PC-9 (cell line): ENCODE measurements around the gene KCTD20. TPM values are rescaled to one million over a fixed set of nuclear protein-coding genes. Genes with fewer than 3 reads are reported as not detected.

Source experiments
- BruUV-seq: library from RNA; stranded (reverse); fragments of 400-500 nt; replicated peaks from 2 replicates; lab custom pipeline; 2021; lab: Mats Ljungman, UMichigan
- CTCF ChIA-PET: fragments of 300-600 bp; sonication (Branson Sonifier 250); formaldehyde crosslinking; loops from one replicate; lab custom pipeline; 2022; ENCODE audit warnings: antibody characterized with exemption; lab: Charles Lee
- POLR2A ChIA-PET: fragments of 300-600 bp; sonication (Branson Sonifier 250); formaldehyde crosslinking; loops from one replicate; lab custom pipeline; 2022; ENCODE audit warnings: antibody characterized with exemption; ENCODE audit not compliant: unreplicated experiment; lab: Charles Lee
- DNase-seq, 2 experiments: peaks; one replicate each; pipeline versions ENCODE4 v3.0.0 to v3.0.0-alpha.2; 2015 to 2022; ENCODE audit warnings: mixed read lengths in 1 of 2
- H2AFZ ChIP-seq: fragments of 200-600 bp; sonication (generic); 2 replicates; pipeline ENCODE4 v1.8.1; 2017; ENCODE audit warnings: antibody characterized with exemption
- H3F3A ChIP-seq: fragments of 200-600 bp; sonication (generic); 2 replicates; pipeline ENCODE4 v1.8.1; 2017; ENCODE audit warnings: antibody characterized with exemption, mild to moderate bottlenecking, low read depth; ENCODE audit not compliant: insufficient read depth
- H3K27ac ChIP-seq: fragments of 200-600 bp; sonication (generic); 2 replicates; pipeline ENCODE4 v1.6.1; 2016; ENCODE audit warnings: mixed run types
- H3K27me3 ChIP-seq: fragments of 200-600 bp; sonication (generic); 2 replicates; pipeline ENCODE4 v1.6.1; 2016; ENCODE audit warnings: low read depth, mixed run types; ENCODE audit not compliant: insufficient read depth
- H3K36me3 ChIP-seq: fragments of 200-600 bp; sonication (generic); 2 replicates; pipeline ENCODE4 v1.6.1; 2016; ENCODE audit warnings: low read depth, mixed run types
- H3K4me1 ChIP-seq: fragments of 200-600 bp; sonication (generic); replicated peaks from 2 replicates; pipeline ENCODE4 v1.6.1; 2016; ENCODE audit warnings: mixed run types; ENCODE audit not compliant: insufficient read depth
- H3K4me2 ChIP-seq: fragments of 200-600 bp; sonication (generic); 2 replicates; pipeline ENCODE4 v1.6.1; 2017; ENCODE audit warnings: mixed run types
- H3K4me3 ChIP-seq: fragments of 200-600 bp; sonication (generic); 2 replicates; pipeline ENCODE4 v1.6.1; 2016; ENCODE audit warnings: mixed run types
- H3K79me2 ChIP-seq: fragments of 200-600 bp; sonication (generic); 2 replicates; pipeline ENCODE4 v1.6.1; 2017; ENCODE audit warnings: low read depth, mixed run types
- H3K9me2 ChIP-seq: fragments of 200-600 bp; sonication (generic); 2 replicates; pipeline ENCODE4 v1.8.1; 2017; ENCODE audit warnings: mild to moderate bottlenecking; ENCODE audit not compliant: insufficient read depth
- H3K9me3 ChIP-seq: fragments of 200-600 bp; sonication (generic); 2 replicates; pipeline ENCODE4 v1.8.1; 2016; ENCODE audit warnings: low read depth; ENCODE audit not compliant: insufficient read depth
- H4K20me1 ChIP-seq: fragments of 200-600 bp; sonication (generic); 2 replicates; pipeline ENCODE4 v1.8.1; 2017; ENCODE audit not compliant: insufficient read depth
- CTCF ChIP-seq: fragments of 200-600 bp; sonication (generic); conservative IDR thresholded peaks from 2 replicates; pipeline ENCODE4 v1.6.1; 2017; ENCODE audit warnings: mixed run types, antibody characterized with exemption, mild to moderate bottlenecking, moderate library complexity
- EZH2 ChIP-seq: fragments of 200-600 bp; sonication (generic); IDR thresholded peaks from 2 replicates; pipeline ENCODE4 v1.8.0; 2017; ENCODE audit warnings: antibody characterized with exemption, low read depth
- intact Hi-C: fragments of 100-400 bp; cut with micrococcal nuclease; formaldehyde crosslinking; loops from one replicate; pipeline ENCODE4 v1.10.0; 2022; ENCODE audit not compliant: unreplicated experiment
- total RNA-seq: library from RNA; stranded (reverse); gene quantifications from 2 replicates; pipeline ENCODE4 v1.2.3, GENCODE V29; 2021

The KCTD20 gene
- total RNA-seq, 1 experiment from 2014 or later: 42.5 TPM

DNA sequence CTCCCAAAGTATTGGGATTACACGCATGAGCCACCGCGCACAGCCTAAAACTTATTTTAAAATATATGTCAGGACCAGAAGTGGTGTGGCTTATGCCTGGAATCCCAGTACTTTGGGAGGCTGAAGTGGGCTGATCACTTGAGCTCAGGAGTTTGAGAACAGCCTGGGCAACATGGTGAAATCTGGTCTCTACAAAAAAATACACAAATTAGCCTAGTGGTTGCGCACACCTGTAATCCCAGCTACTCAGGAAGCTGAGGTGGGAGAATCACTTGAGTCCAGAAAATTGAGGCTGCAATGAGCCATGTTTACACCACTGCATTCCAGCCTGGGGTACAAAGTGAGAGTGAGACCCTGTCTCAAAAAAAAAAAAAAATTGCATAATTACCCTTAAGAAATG, 13.9 kb upstream of the KCTD20 start:
- intact Hi-C loops: no loop called here
- peaks cover 40% of the 10 kb centered on the region for H3F3A ChIP-seq
- no peak overlapping the region for H3K4me2 ChIP-seq
- H3K4me1 ChIP-seq: peaks cover 37% of the 10 kb centered on the region
- no peaks in the 10 kb centered on the region for H3K9me3 ChIP-seq
- no peak overlapping the region for H2AFZ ChIP-seq
- no peak overlapping the region for H3K27ac ChIP-seq
- H3K36me3 ChIP-seq: no peaks in the 10 kb centered on the region
- BruUV-seq: no TSS peak
- H3K9me2 ChIP-seq: no peaks in the 10 kb centered on the region
- H3K79me2 ChIP-seq: no peaks in the 10 kb centered on the region
- peak; percentile 49 for TF ChIP-seq CTCF
- no peak for TF ChIP-seq EZH2
- DNase-seq: no peak
- H3K4me3 ChIP-seq: no peak overlapping the region
- no peaks in the 10 kb centered on the region for H3K27me3 ChIP-seq
- ChIA-PET POLR2A (no interaction called here), CTCF (no interaction called here)
- H4K20me1 ChIP-seq: no peaks in the 10 kb centered on the region

- intact Hi-C loops: no loop called here
- CTCF ChIA-PET: interaction anchor here (0.7 kb wide), 1 partner anchor 62 kb away, joined by 3 read pairs; no protein-coding TSS in a partner anchor
These were observed 12.4 kb upstream of the KCTD20 start for GRCh38 chr6:36430351-36430750.

GRCh38 chr6:36431197-36431596, 11.6 kb upstream of the KCTD20 start:
- Histone ChIP-seq H2AFZ (no peak overlapping the region), H4K20me1 (no peaks in the 10 kb centered on the region), H3K4me3 (no peak overlapping the region), H3K27me3 (no peaks in the 10 kb centered on the region), H3K27ac (no peak overlapping the region), H3K4me2 (no peak overlapping the region), H3K9me3 (no peaks in the 10 kb centered on the region), H3K79me2 (no peaks in the 10 kb centered on the region), H3K9me2 (no peaks in the 10 kb centered on the region), H3F3A (peaks cover 24% of the 10 kb centered on the region), H3K4me1 (peaks cover 28% of the 10 kb centered on the region), H3K36me3 (no peaks in the 10 kb centered on the region)
- POLR2A ChIA-PET: no interaction called here
- CTCF ChIA-PET: no interaction called here
- intact Hi-C loops: no loop called here
- no TSS peak for BruUV-seq
- DNase-seq: no peak
- TF ChIP-seq CTCF (no peak), EZH2 (no peak)

More at GRCh38 chr6:36430351-36430750, 12.4 kb upstream of the KCTD20 start:
- Histone ChIP-seq H3K4me3 (no peak overlapping the region), H3K9me2 (no peaks in the 10 kb centered on the region), H3K27me3 (no peaks in the 10 kb centered on the region), H3F3A (peaks cover 25% of the 10 kb centered on the region), H3K36me3 (no peaks in the 10 kb centered on the region), H3K9me3 (no peaks in the 10 kb centered on the region), H3K4me1 (peaks cover 28% of the 10 kb centered on the region), H3K79me2 (no peaks in the 10 kb centered on the region), H2AFZ (no peak overlapping the region), H3K4me2 (no peak overlapping the region), H3K27ac (no peak overlapping the region), H4K20me1 (no peaks in the 10 kb centered on the region)
- BruUV-seq: no TSS peak
- POLR2A ChIA-PET: interaction anchor here (0.6 kb wide), 1 partner anchor 147 kb away, joined by 6 read pairs; no protein-coding TSS in a partner anchor
- DNase-seq: no peak
- TF ChIP-seq EZH2 (no peak), CTCF (no peak)
